Measurements from ENCODE around the gene RPS10.

The RPS10 gene

DNA sequence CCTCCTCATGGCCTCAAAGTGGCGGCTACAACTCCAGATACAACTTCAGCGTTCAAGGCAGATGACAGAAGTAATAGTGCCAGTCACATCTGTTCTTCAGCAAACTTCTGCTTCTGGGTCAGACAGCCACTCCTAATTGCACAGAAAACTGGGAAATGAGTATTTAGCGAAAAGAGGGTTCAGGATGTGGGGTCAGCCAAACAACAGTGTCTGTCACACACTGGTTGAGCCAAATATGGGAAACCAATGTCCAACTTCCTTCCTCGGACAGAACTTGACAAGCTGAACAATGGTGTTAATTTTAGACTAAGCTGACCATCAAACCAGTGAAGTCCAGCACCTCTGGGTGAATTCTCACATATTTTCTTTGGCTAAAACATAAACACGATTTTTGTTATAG lies 55.5 kb downstream of the RPS10 start:
- DNase-seq (ENCODE audit: low read depth in 2 of 2), result no peak

DNA sequence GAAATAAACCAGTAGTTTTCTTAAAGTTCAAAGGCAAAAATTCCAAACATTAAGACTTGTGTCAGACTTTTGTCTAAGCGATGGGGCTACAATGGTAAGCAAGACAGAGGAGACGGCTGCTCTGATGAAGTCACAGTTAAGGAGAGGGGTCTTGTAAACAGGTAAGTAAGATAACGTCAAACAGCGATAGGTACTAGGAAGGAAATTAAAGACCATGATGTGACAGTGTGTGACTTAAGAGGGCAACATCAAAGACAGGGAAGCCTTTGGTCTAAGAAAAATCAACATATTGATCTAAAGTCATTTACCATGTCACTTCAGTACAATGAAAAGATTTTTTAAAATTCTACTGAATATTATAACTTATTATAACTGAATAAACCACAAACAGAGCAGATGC lies 56.5 kb downstream of the RPS10 start:
- no peak for DNase-seq (ENCODE audit: low read depth in 2 of 2)

Data from stimulated activated CD8-positive, alpha-beta memory T cell treated with anti-CD3 and anti-CD28 coated beads, Interleukin-2, amount 100 ng/mL, for 48 hours (primary cell).